CD14-positive monocyte (primary cell): ENCODE results near the gene GAREM1. TPM values are rescaled to one million over a fixed set of nuclear protein-coding genes. Genes with fewer than 3 reads are reported as not detected.

Experiments used
- DNase-seq, 3 donors: peaks; one replicate each; pipeline ENCODE4 v3.0.0-alpha.2; 2011 to 2022
- H2AFZ ChIP-seq: 2 replicates; pipeline ENCODE4 v1.6.0; 2012; ENCODE audit warnings: mild to moderate bottlenecking, low read depth, low read length, inconsistent platforms; ENCODE audit not compliant: insufficient read depth, poor library complexity, severe bottlenecking
- H3K27ac ChIP-seq, 2 donors: 1 replicate in 1 of 2; 2 replicates in 1 of 2; pipeline ENCODE4 v1.5.1; 2012 to 2013; ENCODE audit warnings: low read length in 2 of 2, control low read depth in 1 of 2, inconsistent platforms in 1 of 2, low read depth in 1 of 2, mild to moderate bottlenecking in 1 of 2
- H3K27me3 ChIP-seq, 2 donors: one replicate each; pipeline versions ENCODE4 v1.6.0 to v1.6.1; 2011 to 2013; ENCODE audit warnings: low read length in 2 of 2; ENCODE audit not compliant: control insufficient read depth in 2 of 2, insufficient read depth in 2 of 2
- H3K36me3 ChIP-seq, 2 donors: replicated peaks in 1 of 2; 1 replicate in 1 of 2; 2 replicates in 1 of 2; pipeline versions ENCODE4 v1.5.1 to v1.6.1; 2012 to 2013; ENCODE audit warnings: low read length in 2 of 2, control low read depth in 1 of 2, inconsistent platforms in 1 of 2, mild to moderate bottlenecking in 1 of 2; ENCODE audit not compliant: insufficient read depth in 2 of 2, control insufficient read depth in 1 of 2
- H3K4me1 ChIP-seq, 2 donors: 1 replicate in 1 of 2; 2 replicates in 1 of 2; pipeline versions ENCODE4 v1.5.1 to v1.6.1; 2012 to 2013; ENCODE audit warnings: low read length in 2 of 2, control low read depth in 1 of 2, inconsistent platforms in 1 of 2, mild to moderate bottlenecking in 1 of 2, moderate library complexity in 1 of 2; ENCODE audit not compliant: insufficient read depth in 2 of 2, control insufficient read depth in 1 of 2
- H3K4me2 ChIP-seq: replicated peaks from 2 replicates; pipeline ENCODE3; 2012; ENCODE audit warnings: low read length, moderate library complexity, mild to moderate bottlenecking; ENCODE audit not compliant: poor library complexity, severe bottlenecking; ENCODE audit errors: extremely low read depth
- H3K4me3 ChIP-seq, 3 experiments: fragments of 200-600 bp in 1 of 3; sonication (generic) in 1 of 3; replicated peaks in 1 of 3; 1 replicate in 2 of 3; 2 replicates in 1 of 3; pipeline ENCODE4 v1.5.1; 2011 to 2013; ENCODE audit warnings: low read length in 3 of 3, mild to moderate bottlenecking in 3 of 3, control low read depth in 2 of 3, low read depth in 2 of 3, inconsistent platforms in 1 of 3, moderate library complexity in 1 of 3
- H3K79me2 ChIP-seq: 2 replicates; pipeline ENCODE4 v1.6.0; 2012; ENCODE audit warnings: mild to moderate bottlenecking, control low read depth, inconsistent platforms, low read length, moderate library complexity; ENCODE audit not compliant: insufficient read depth
- H3K9ac ChIP-seq: 2 replicates; pipeline ENCODE4 v1.6.0; 2017; ENCODE audit warnings: low read length, mild to moderate bottlenecking; ENCODE audit not compliant: insufficient read depth, poor library complexity, severe bottlenecking
- H3K9me3 ChIP-seq, 2 donors: replicated peaks in 1 of 2; 1 replicate in 1 of 2; 2 replicates in 1 of 2; pipeline versions ENCODE4 v1.5.1 to v1.6.1; 2012 to 2013; ENCODE audit warnings: low read length in 2 of 2, control low read depth in 1 of 2; ENCODE audit not compliant: control insufficient read depth in 1 of 2, insufficient read depth in 1 of 2
- H4K20me1 ChIP-seq: 2 replicates; pipeline ENCODE4 v1.6.0; 2012; ENCODE audit warnings: mild to moderate bottlenecking, low read length, control low read depth, moderate library complexity; ENCODE audit not compliant: insufficient read depth
- H3K27ac Mint-ChIP-seq, 7 donors: one replicate each; pipeline ENCODE4 v1.8.0; 2020; ENCODE audit warnings: mild to moderate bottlenecking in 7 of 7, mixed read lengths in 7 of 7, moderate library complexity in 6 of 7, inconsistent platforms in 2 of 7
- H3K27me3 Mint-ChIP-seq, 3 donors: one replicate each; pipeline ENCODE4 v1.8.0; 2021 to 2022; ENCODE audit warnings: low read depth in 3 of 3, mild to moderate bottlenecking in 3 of 3, mixed read lengths in 3 of 3, moderate library complexity in 3 of 3, inconsistent platforms in 1 of 3
- H3K36me3 Mint-ChIP-seq, 2 donors: one replicate each; pipeline ENCODE4 v1.8.0; 2020; ENCODE audit warnings: mixed read lengths in 2 of 2, inconsistent platforms in 1 of 2, mild to moderate bottlenecking in 1 of 2
- H3K4me1 Mint-ChIP-seq: one replicate; pipeline ENCODE4 v1.8.0; 2020; ENCODE audit warnings: mild to moderate bottlenecking, mixed read lengths
- H3K4me3 Mint-ChIP-seq, 2 donors: one replicate each; pipeline ENCODE4 v1.8.0; 2020; ENCODE audit warnings: mild to moderate bottlenecking in 2 of 2, mixed read lengths in 2 of 2, moderate library complexity in 1 of 2
- H3K9me3 Mint-ChIP-seq, 7 donors: one replicate each; pipeline ENCODE4 v1.8.0; 2020 to 2022; ENCODE audit warnings: mixed read lengths in 7 of 7, mild to moderate bottlenecking in 6 of 7, moderate library complexity in 6 of 7, inconsistent platforms in 2 of 7
- WGBS: methylation state at CpG from one replicate; pipeline ENCODE4 v1.1.5; 2013; ENCODE audit warnings: missing lambda C conversion rate; ENCODE audit not compliant: insufficient coverage; 5-methylcytosine and 5-hydroxymethylcytosine counted together
- intact Hi-C, 2 donors: fragments of 100-400 bp; cut with micrococcal nuclease; formaldehyde crosslinking; loops; one replicate each; pipeline versions ENCODE4 v1.15.0 to v1.15.1; 2023
- polyA plus RNA-seq, 3 donors: library from polyadenylated mRNA; depleted of rRNA in 1 of 3; unstranded in 2 of 3; stranded (reverse) in 1 of 3; fragments of 300-500 nt in 2 of 3; fragments of >200 nt in 1 of 3; fragmentation: Illumina TruSeq in 2 of 3; gene quantifications; 1 replicate in 2 of 3; 2 replicates in 1 of 3; pipeline ENCODE4 v1.2.3, GENCODE V29; 2012 to 2021
- TF ChIP-seq, protein P1 (sequence below): fragments of 200-600 bp; IDR thresholded peaks from one replicate; pipeline ENCODE4 v1.8.0; 2022; ENCODE audit warnings: antibody characterized with exemption, mild to moderate bottlenecking

The GAREM1 gene
- polyA plus RNA-seq, 3 donors: 0.24 TPM; not detected in 2

DNA sequence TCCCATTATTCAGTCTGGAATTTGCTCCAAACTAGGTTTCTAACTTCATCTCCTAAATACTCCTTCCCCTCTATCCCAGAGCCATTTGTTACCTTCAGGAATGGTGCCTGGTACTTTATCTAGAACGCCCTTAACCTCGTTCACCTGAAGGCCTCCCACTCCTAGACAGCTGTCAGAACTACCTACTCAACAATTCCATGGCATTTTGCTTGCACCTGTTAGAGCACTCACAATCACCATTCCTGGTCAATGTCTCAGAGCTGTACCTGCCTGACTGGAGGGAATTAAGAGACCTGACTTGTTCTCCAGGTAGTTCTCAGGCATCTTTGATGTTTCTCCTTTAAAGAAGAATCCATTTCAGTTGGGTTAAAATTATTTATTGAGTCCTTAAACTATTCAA, 88.9 kb downstream of the GAREM1 start:
- DNase-seq: no peak
- Histone ChIP-seq H3K79me2 (no peaks in the 10 kb centered on the region), H3K4me2 (no peak overlapping the region), H2AFZ (no peak overlapping the region), H3K4me1 (no peaks in the 10 kb centered on the region), H3K9ac (no peak overlapping the region), H3K9me3 (no peaks in the 10 kb centered on the region), H3K27ac (no peak overlapping the region), H3K4me3 (no peak overlapping the region), H4K20me1 (no peaks in the 10 kb centered on the region), H3K36me3 (no peaks in the 10 kb centered on the region), H3K27me3 (no peaks in the 10 kb centered on the region)
- no peak overlapping the region for H3K4me3 Mint-ChIP-seq
- no peak overlapping the region for H3K27ac Mint-ChIP-seq
- H3K9me3 Mint-ChIP-seq: peaks cover 0 to 3% (median 0%) of the 10 kb centered on the region in 7 donors
- H3K27me3 Mint-ChIP-seq: peaks cover 0 to 7% (median 2%) of the 10 kb centered on the region in 3 donors
- no peaks in the 10 kb centered on the region for H3K36me3 Mint-ChIP-seq
- TF ChIP-seq, protein P1, sequence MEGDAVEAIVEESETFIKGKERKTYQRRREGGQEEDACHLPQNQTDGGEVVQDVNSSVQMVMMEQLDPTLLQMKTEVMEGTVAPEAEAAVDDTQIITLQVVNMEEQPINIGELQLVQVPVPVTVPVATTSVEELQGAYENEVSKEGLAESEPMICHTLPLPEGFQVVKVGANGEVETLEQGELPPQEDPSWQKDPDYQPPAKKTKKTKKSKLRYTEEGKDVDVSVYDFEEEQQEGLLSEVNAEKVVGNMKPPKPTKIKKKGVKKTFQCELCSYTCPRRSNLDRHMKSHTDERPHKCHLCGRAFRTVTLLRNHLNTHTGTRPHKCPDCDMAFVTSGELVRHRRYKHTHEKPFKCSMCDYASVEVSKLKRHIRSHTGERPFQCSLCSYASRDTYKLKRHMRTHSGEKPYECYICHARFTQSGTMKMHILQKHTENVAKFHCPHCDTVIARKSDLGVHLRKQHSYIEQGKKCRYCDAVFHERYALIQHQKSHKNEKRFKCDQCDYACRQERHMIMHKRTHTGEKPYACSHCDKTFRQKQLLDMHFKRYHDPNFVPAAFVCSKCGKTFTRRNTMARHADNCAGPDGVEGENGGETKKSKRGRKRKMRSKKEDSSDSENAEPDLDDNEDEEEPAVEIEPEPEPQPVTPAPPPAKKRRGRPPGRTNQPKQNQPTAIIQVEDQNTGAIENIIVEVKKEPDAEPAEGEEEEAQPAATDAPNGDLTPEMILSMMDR: no peak
- 100% methylated on average over 2 of the region's 2 CpGs for WGBS
- intact Hi-C loops: no loop called here
- H3K4me1 Mint-ChIP-seq: no peaks in the 10 kb centered on the region

DNA sequence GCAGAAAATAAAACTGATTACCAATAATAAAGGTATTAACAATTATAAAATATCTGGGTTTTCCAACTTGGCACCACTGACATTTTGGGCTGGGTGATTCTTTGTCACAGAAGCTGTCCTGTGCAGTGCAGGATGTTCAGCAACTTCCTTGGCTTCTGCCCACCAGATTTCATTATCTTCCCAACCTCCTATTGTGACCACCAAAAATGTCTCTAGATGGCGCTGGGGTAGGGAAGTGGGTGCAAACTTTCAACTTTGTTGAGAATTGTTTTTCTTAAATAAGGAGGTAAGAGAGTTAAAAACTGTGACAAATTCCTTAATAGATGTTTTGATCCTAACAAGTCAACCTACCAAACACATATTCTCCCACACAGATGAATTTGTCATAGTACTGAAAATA, 90.1 kb downstream of the GAREM1 start:
- H4K20me1 ChIP-seq: no peaks in the 10 kb centered on the region
- H3K27me3 Mint-ChIP-seq: peaks cover 2 to 7% (median 3%) of the 10 kb centered on the region in 3 donors
- no peak overlapping the region for H3K4me2 ChIP-seq
- H2AFZ ChIP-seq: no peak overlapping the region
- H3K27ac Mint-ChIP-seq: no peak overlapping the region
- H3K4me3 ChIP-seq: no peak overlapping the region
- H3K4me3 Mint-ChIP-seq: no peak overlapping the region
- no peaks in the 10 kb centered on the region for H3K9me3 ChIP-seq
- intact Hi-C loops: no loop called here
- TF ChIP-seq, protein P1: no peak
- no peaks in the 10 kb centered on the region for H3K4me1 ChIP-seq
- no peaks in the 10 kb centered on the region for H3K79me2 ChIP-seq
- H3K9ac ChIP-seq: no peak overlapping the region
- no peaks in the 10 kb centered on the region for H3K36me3 Mint-ChIP-seq
- WGBS: no CpG with 5 or more reads among the region's 1 CpG
- H3K27me3 ChIP-seq: no peaks in the 10 kb centered on the region
- H3K9me3 Mint-ChIP-seq: peaks cover 0 to 3% (median 0%) of the 10 kb centered on the region in 7 donors
- H3K27ac ChIP-seq: no peak overlapping the region
- no peaks in the 10 kb centered on the region for H3K36me3 ChIP-seq
- DNase-seq: no peak
- no peaks in the 10 kb centered on the region for H3K4me1 Mint-ChIP-seq
